Ascending aorta (tissue), 2 donors: Measurements from ENCODE around the gene PEDS1. TPM values are rescaled to one million over a fixed set of nuclear protein-coding genes. Genes with fewer than 3 reads are reported as not detected.
A peak's percentile ranks its signal among the peaks of the same experiment; 100 is the strongest.

Source experiments
- DNase-seq, 2 donors: peaks; one replicate each; pipeline ENCODE4 v3.0.0-alpha.2; 2019; ENCODE audit warnings: low spot score in 2 of 2
- H3K27ac ChIP-seq, 2 donors: fragments of 200-600 bp; sonication (generic); one replicate each; pipeline ENCODE4 v1.5.1; 2016 to 2017; ENCODE audit warnings: mild to moderate bottlenecking in 1 of 2
- H3K27me3 ChIP-seq: fragments of 200-600 bp; sonication (generic); one replicate; pipeline ENCODE4 v1.5.1; 2017
- H3K36me3 ChIP-seq, 2 donors: fragments of 200-600 bp; sonication (generic); one replicate each; pipeline ENCODE4 v1.5.1; 2016
- H3K4me1 ChIP-seq, 2 donors: fragments of 200-600 bp; sonication (generic); one replicate each; pipeline ENCODE4 v1.5.1; 2016 to 2017; ENCODE audit warnings: mild to moderate bottlenecking in 1 of 2
- H3K4me3 ChIP-seq, 2 donors: fragments of 200-600 bp; sonication (generic); one replicate each; pipeline ENCODE4 v1.5.1; 2016 to 2017; ENCODE audit warnings: mild to moderate bottlenecking in 1 of 2
- H3K9me3 ChIP-seq, 2 donors: fragments of 200-600 bp; sonication (generic); one replicate each; pipeline ENCODE4 v1.5.1; 2016
- intact Hi-C: fragments of 100-400 bp; cut with DNase I; formaldehyde crosslinking; loops from one replicate; pipeline ENCODE4 v1.15.1; 2023
- total RNA-seq: library from RNA; depleted of rRNA; stranded (reverse); fragments of >200 nt; gene quantifications from one replicate; pipeline ENCODE4 v1.1.0, GENCODE V29; 2016
- TF ChIP-seq, protein P1 (sequence below), 3 experiments: fragments of 200-600 bp in 2 of 3; fragments of 450-650 bp in 1 of 3; sonication (generic) in 2 of 3; IDR thresholded peaks; one replicate each; pipeline ENCODE4 v1.5.1; 2016 to 2019; ENCODE audit warnings: antibody characterized with exemption in 3 of 3, mild to moderate bottlenecking in 1 of 3, moderate library complexity in 1 of 3

The PEDS1 gene
- total RNA-seq, 1 donor from 2014 or later, result 23.9 TPM

DNA sequence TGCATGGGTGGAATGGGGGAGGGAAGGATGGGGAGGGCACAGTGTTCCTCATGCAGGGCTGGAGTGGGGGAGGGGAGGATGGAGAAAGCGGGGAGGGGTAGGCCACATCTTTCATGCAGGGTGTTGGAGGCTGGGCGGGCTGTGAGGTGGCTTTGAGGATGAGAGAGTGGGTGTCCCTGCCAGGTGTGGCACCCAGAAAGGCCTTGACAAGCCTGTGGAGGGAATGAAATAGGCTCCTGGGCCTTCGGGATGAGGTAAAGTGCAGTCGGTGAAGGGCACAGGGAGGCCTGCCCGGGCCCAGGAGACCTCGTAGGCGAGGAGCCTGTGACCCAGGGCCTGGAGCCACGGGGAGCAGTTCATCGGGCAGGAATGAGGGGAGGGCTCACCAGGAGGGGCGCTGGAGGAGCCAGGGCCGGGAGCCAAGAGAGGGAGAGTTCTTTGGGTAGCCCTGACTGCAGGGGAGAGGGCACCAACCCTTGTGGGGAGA, 44.7 kb upstream of the PEDS1 start:
- no peak overlapping the region for H3K27ac ChIP-seq
- H3K4me1 ChIP-seq, result peaks cover 8 to 11% of the 10 kb centered on the region in 2 donors
- no peak overlapping the region for H3K4me3 ChIP-seq
- H3K27me3 ChIP-seq, result no peaks in the 10 kb centered on the region
- no peaks in the 10 kb centered on the region for H3K9me3 ChIP-seq
- TF ChIP-seq, protein P1, sequence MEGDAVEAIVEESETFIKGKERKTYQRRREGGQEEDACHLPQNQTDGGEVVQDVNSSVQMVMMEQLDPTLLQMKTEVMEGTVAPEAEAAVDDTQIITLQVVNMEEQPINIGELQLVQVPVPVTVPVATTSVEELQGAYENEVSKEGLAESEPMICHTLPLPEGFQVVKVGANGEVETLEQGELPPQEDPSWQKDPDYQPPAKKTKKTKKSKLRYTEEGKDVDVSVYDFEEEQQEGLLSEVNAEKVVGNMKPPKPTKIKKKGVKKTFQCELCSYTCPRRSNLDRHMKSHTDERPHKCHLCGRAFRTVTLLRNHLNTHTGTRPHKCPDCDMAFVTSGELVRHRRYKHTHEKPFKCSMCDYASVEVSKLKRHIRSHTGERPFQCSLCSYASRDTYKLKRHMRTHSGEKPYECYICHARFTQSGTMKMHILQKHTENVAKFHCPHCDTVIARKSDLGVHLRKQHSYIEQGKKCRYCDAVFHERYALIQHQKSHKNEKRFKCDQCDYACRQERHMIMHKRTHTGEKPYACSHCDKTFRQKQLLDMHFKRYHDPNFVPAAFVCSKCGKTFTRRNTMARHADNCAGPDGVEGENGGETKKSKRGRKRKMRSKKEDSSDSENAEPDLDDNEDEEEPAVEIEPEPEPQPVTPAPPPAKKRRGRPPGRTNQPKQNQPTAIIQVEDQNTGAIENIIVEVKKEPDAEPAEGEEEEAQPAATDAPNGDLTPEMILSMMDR (IDR thresholded peaks at IDR 0.05), result no peak
- intact Hi-C loops, result no loop called here
- peaks cover 12 to 31% of the 10 kb centered on the region in 2 donors for H3K36me3 ChIP-seq
- no peak for DNase-seq

DNA sequence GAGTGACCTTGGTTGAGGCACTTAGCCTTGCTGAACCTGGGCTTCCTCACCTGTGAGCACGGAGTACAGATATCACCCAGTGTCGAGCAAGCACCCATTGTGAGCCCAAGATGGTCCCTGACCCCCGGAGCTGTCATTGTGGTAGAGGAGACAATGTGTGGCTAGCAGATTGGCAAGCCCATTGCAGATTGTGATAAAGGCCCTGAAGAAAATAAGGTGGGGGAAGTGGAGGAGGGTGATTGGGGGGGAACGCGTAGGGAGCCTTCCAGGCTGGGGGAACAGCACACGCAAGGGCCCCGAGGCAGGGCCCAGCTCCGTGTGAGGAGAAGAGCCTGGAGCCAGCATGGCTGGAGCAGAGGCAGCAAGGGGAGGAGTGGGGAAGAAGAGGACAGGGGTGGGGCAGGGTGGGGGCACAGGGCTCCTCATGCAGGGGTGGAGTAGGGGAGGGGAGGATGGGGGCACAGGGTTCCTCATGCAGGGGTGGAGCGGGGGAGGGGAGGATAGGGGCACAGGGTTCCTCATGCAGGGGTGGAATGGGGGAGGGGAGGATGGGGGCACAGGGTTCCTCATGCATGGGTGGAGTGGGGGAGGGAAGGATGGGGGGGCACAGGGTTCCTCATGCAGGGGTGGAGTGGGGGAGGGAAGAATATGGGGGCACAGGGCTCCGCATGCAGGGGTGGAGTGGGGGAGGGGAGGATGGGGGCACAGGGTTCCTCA, 44.1 kb upstream of the PEDS1 start:
- H3K27me3 ChIP-seq, result no peaks in the 10 kb centered on the region
- no peaks in the 10 kb centered on the region for H3K9me3 ChIP-seq
- H3K4me1 ChIP-seq, result peaks cover 8 to 11% of the 10 kb centered on the region in 2 donors
- TF ChIP-seq, protein P1 (IDR thresholded peaks at IDR 0.05), result no peak
- no peak for DNase-seq
- H3K4me3 ChIP-seq, result no peak overlapping the region
- H3K36me3 ChIP-seq, result peaks cover 15 to 37% of the 10 kb centered on the region in 2 donors
- intact Hi-C loops, result no loop called here
- H3K27ac ChIP-seq, result no peak overlapping the region

DNA sequence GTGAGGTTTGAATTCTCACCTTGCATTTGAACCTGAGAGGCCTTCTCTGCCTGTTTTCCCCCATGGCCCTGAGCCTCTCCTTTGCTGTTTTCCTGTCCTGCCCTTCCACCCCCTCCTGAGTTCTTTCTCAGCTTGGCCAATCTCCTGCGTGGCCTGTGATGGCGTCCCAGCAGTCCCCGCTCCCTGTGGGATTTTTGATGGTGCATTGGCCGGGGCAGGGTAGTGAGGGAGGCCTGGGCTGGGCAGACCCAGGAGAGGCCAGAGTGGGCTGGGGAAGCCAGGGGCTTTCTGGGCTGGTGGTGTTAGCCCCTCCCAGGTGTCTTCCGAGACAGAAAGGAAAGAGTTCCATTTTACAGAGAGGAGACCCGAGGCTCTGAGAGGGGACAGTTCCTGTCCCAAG, 43.4 kb upstream of the PEDS1 start:
- H3K27me3 ChIP-seq, result no peaks in the 10 kb centered on the region
- H3K27ac ChIP-seq, result peak overlapping the region; percentile 2 to 15
- no peaks in the 10 kb centered on the region for H3K9me3 ChIP-seq
- H3K36me3 ChIP-seq, result peaks cover 17 to 39% of the 10 kb centered on the region in 2 donors
- H3K4me3 ChIP-seq, result no peak overlapping the region
- H3K4me1 ChIP-seq, result peaks cover 8 to 11% of the 10 kb centered on the region in 2 donors
- TF ChIP-seq, protein P1 (IDR thresholded peaks at IDR 0.05), result no peak
- intact Hi-C loops, result no loop called here
- DNase-seq, result no peak

DNA sequence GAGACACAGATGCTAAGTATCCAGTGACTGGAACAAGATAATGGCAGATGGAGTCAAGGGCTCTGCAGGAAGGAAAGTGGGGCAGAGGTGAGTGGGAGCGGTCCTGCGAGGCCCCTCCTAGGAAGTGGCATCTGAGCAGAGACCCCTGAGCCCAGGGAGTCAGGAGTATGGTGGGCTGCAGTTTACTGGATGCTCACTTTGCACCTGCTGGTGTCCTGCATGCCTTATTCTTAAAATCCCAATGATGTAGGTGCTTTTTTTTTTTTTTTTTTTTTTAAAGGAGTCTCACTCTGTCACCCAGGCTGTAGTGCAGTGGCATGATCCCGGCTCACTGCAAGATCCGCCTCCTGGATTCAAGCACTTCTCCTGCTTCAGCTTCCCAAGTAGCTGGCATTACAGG, 42.7 kb upstream of the PEDS1 start:
- H3K36me3 ChIP-seq, result peaks cover 17 to 44% of the 10 kb centered on the region in 2 donors
- intact Hi-C loops, result no loop called here
- H3K9me3 ChIP-seq, result no peaks in the 10 kb centered on the region
- no peaks in the 10 kb centered on the region for H3K27me3 ChIP-seq
- DNase-seq, result no peak
- H3K27ac ChIP-seq, result peak overlapping the region in 1 of 2 donors; percentile 2
- no peak overlapping the region for H3K4me3 ChIP-seq
- H3K4me1 ChIP-seq, result peaks cover 8 to 11% of the 10 kb centered on the region in 2 donors
- TF ChIP-seq, protein P1 (IDR thresholded peaks at IDR 0.05), result no peak

DNA sequence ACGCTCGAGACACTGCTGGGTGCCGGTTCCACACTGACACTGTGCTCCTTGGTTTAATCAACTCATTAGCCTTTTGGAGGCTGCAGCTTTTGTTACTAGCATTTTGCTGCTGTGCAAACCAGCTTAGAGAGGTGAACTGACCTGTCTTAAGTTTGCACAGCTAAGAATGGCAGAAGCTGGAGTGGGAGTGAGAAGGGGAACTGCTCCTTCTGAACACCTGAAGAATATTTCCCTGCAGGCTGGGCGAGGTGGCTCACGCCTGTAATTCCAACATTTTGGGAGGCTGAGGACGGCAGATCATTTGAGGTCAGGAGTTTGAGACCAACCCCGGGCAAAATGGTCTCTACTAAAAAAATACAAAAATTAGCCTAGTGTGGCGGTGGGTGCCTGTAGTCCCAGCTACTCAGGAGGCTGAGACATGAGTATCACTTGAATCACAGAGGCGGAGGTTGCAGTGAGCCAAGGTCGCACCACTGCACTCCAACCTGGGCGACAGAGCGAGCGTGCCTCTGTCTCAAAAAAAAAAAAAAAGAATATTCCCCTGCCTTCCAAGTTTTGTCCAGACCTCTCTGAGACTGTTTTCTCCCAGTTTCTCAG, 42.1 kb upstream of the PEDS1 start:
- DNase-seq, result no peak
- intact Hi-C loops, result no loop called here
- Histone ChIP-seq H3K9me3 (no peaks in the 10 kb centered on the region), H3K4me3 (peak overlapping the region in 1 of 2 donors; percentile 99), H3K4me1 (peaks cover 8 to 11% of the 10 kb centered on the region in 2 donors), H3K27ac (peak overlapping the region in 1 of 2 donors; percentile 100), H3K27me3 (no peaks in the 10 kb centered on the region), H3K36me3 (peaks cover 17 to 44% of the 10 kb centered on the region in 2 donors)
- TF ChIP-seq, protein P1 (IDR thresholded peaks at IDR 0.05), result no peak
